ENCODE data around the gene CMSS1.

CMSS1 gene

GRCh38 chr3:99934975-99935797 is 117.5 kb downstream of the CMSS1 start:
- DNase-seq (ENCODE audit: low read depth in 2 of 2): no peak

- no peak for DNase-seq (ENCODE audit: low read depth in 2 of 2)
Measured at GRCh38 chr3:99938270-99938911, 120.7 kb downstream of the CMSS1 start.

GRCh38 chr3:99939876-99940275 is 122.2 kb downstream of the CMSS1 start:
- no peak for DNase-seq (ENCODE audit: low read depth in 2 of 2)

- DNase-seq (ENCODE audit: low read depth in 2 of 2): no peak
Measured at GRCh38 chr3:99940350-99940749, 122.7 kb downstream of the CMSS1 start.

GRCh38 chr3:99941211-99941610 is 123.5 kb downstream of the CMSS1 start:
- no peak for DNase-seq (ENCODE audit: low read depth in 2 of 2)

GRCh38 chr3:99943931-99944761 is 126.5 kb downstream of the CMSS1 start:
- DNase-seq (ENCODE audit: low read depth in 2 of 2): no peak

GRCh38 chr3:99945328-99945995 is 127.8 kb downstream of the CMSS1 start:
- DNase-seq (ENCODE audit: low read depth in 2 of 2): no peak

GRCh38 chr3:99947356-99947755 is 129.7 kb downstream of the CMSS1 start:
- no peak for DNase-seq (ENCODE audit: low read depth in 2 of 2)

GRCh38 chr3:99948467-99949089 is 130.9 kb downstream of the CMSS1 start:
- DNase-seq (ENCODE audit: low read depth in 2 of 2): no peak

GRCh38 chr3:99949956-99950670 is 132.5 kb downstream of the CMSS1 start:
- DNase-seq (ENCODE audit: low read depth in 2 of 2): no peak

- no peak for DNase-seq (ENCODE audit: low read depth in 2 of 2)
Measured at GRCh38 chr3:99950921-99951320, 133.3 kb downstream of the CMSS1 start.

- no peak for DNase-seq (ENCODE audit: low read depth in 2 of 2)
Measured at GRCh38 chr3:99951701-99952100, 134.0 kb downstream of the CMSS1 start.

- DNase-seq (ENCODE audit: low read depth in 2 of 2): no peak
Measured at GRCh38 chr3:99952306-99952705, 134.6 kb downstream of the CMSS1 start.

GRCh38 chr3:99953596-99953995 is 135.9 kb downstream of the CMSS1 start:
- no peak for DNase-seq (ENCODE audit: low read depth in 2 of 2)

- no peak for DNase-seq (ENCODE audit: low read depth in 2 of 2)
Measured at GRCh38 chr3:99954914-99955644, 137.4 kb downstream of the CMSS1 start.

- DNase-seq (ENCODE audit: low read depth in 2 of 2): no peak
Measured at GRCh38 chr3:99955773-99956562, 138.3 kb downstream of the CMSS1 start.

- DNase-seq (ENCODE audit: low read depth in 2 of 2): no peak
Measured at GRCh38 chr3:99957151-99957796, 139.6 kb downstream of the CMSS1 start.

- DNase-seq (ENCODE audit: low read depth in 2 of 2): no peak
Measured at GRCh38 chr3:99958222-99958912, 140.7 kb downstream of the CMSS1 start.
